ENCODE measurements around the gene TNFRSF13B.
"Not testable (repeated sequence)": the region's sequence is repeated elsewhere in the genome, so short reads cannot be mapped to it uniquely, and the experiment has no call there.

The TNFRSF13B gene

GRCh38 chr17:16961022-16961421 lies 10.9 kb downstream of the TNFRSF13B start:
- Histone ChIP-seq H3K27me3 (ENCODE audit: control insufficient read depth in 1 of 2, insufficient read depth in 1 of 2, low read length in 2 of 2) (peaks cover 9 to 44% of the 10 kb centered on the region in 2 experiments), H3K9me3 (ENCODE audit: control insufficient read depth, low read length) (peaks cover 21% of the 10 kb centered on the region)
- H3K4me3 ChIP-seq (ENCODE audit: insufficient read depth in 1 of 2, low read depth in 1 of 2, low read length in 2 of 2); H2AFZ ChIP-seq (ENCODE audit: low read depth, low read length); H3K14ac ChIP-seq (ENCODE audit: low read length in 2 of 2); H2AK5ac ChIP-seq (ENCODE audit: low read length, severe bottlenecking); H3K23ac ChIP-seq (ENCODE audit: low read length in 2 of 2); H2BK5ac ChIP-seq (ENCODE audit: low read depth, low read length, poor library complexity, severe bottlenecking); H4K8ac ChIP-seq (ENCODE audit: low read length); H3K4me2 ChIP-seq (ENCODE audit: low read length, poor library complexity, severe bottlenecking); H2BK120ac ChIP-seq (ENCODE audit: low read depth, low read length); H2BK12ac ChIP-seq (ENCODE audit: low read length in 2 of 2); H3K4me1 ChIP-seq (ENCODE audit: control insufficient read depth, insufficient read depth, low read depth, low read length); H3K79me1 ChIP-seq (replicated peaks; ENCODE audit: low read length, poor library complexity, severe bottlenecking); H4K91ac ChIP-seq (ENCODE audit: low read length); H3K9ac ChIP-seq (ENCODE audit: low read length); H3K27ac ChIP-seq (ENCODE audit: low read length, poor library complexity, severe bottlenecking); H3K36me3 ChIP-seq (ENCODE audit: control insufficient read depth in 1 of 2, insufficient read depth in 2 of 2, low read depth in 1 of 2, low read length in 2 of 2); H3K4ac ChIP-seq (ENCODE audit: low read depth in 1 of 2, low read length in 2 of 2); DNase-seq; H2BK15ac ChIP-seq (ENCODE audit: low read depth, poor library complexity, severe bottlenecking); H3K18ac ChIP-seq (ENCODE audit: low read depth in 1 of 2, low read length in 2 of 2): not testable (repeated sequence)
- WGBS, result no CpG with 5 or more reads among the region's 2 CpGs

- H2BK12ac ChIP-seq (ENCODE audit: low read length in 2 of 2); H3K4me1 ChIP-seq (ENCODE audit: control insufficient read depth, insufficient read depth, low read depth, low read length); H2AK5ac ChIP-seq (ENCODE audit: low read length, severe bottlenecking); H2BK120ac ChIP-seq (ENCODE audit: low read depth, low read length); H3K27ac ChIP-seq (ENCODE audit: low read length, poor library complexity, severe bottlenecking); DNase-seq; H2BK15ac ChIP-seq (ENCODE audit: low read depth, poor library complexity, severe bottlenecking); H3K79me1 ChIP-seq (replicated peaks; ENCODE audit: low read length, poor library complexity, severe bottlenecking); H3K23ac ChIP-seq (ENCODE audit: low read length in 2 of 2); H2BK5ac ChIP-seq (ENCODE audit: low read depth, low read length, poor library complexity, severe bottlenecking); H4K91ac ChIP-seq (ENCODE audit: low read length); H3K14ac ChIP-seq (ENCODE audit: low read length in 2 of 2); H2AFZ ChIP-seq (ENCODE audit: low read depth, low read length); H3K9ac ChIP-seq (ENCODE audit: low read length); H3K4me2 ChIP-seq (ENCODE audit: low read length, poor library complexity, severe bottlenecking); H3K18ac ChIP-seq (ENCODE audit: low read depth in 1 of 2, low read length in 2 of 2); H3K4me3 ChIP-seq (ENCODE audit: insufficient read depth in 1 of 2, low read depth in 1 of 2, low read length in 2 of 2); H4K8ac ChIP-seq (ENCODE audit: low read length); H3K36me3 ChIP-seq (ENCODE audit: control insufficient read depth in 1 of 2, insufficient read depth in 2 of 2, low read depth in 1 of 2, low read length in 2 of 2); H3K4ac ChIP-seq (ENCODE audit: low read depth in 1 of 2, low read length in 2 of 2): not testable (repeated sequence)
- Histone ChIP-seq H3K27me3 (ENCODE audit: control insufficient read depth in 1 of 2, insufficient read depth in 1 of 2, low read length in 2 of 2) (peaks cover 21 to 40% of the 10 kb centered on the region in 2 experiments), H3K9me3 (ENCODE audit: control insufficient read depth, low read length) (peaks cover 34% of the 10 kb centered on the region)
- WGBS, result 84% methylated on average over 6 of the region's 6 CpGs
These were observed 16.9 kb downstream of the TNFRSF13B start for GRCh38 chr17:16955011-16955410.

GRCh38 chr17:16954521-16954920 lies 17.4 kb downstream of the TNFRSF13B start:
- no peaks in the 10 kb centered on the region for H3K4me1 ChIP-seq (ENCODE audit: control insufficient read depth, insufficient read depth, low read depth, low read length)
- WGBS, result 57% methylated on average over 3 of the region's 3 CpGs
- no peak for DNase-seq
- no peak overlapping the region for H3K9ac ChIP-seq (ENCODE audit: low read length)
- no peak overlapping the region for H2BK15ac ChIP-seq (ENCODE audit: low read depth, poor library complexity, severe bottlenecking)
- no peak overlapping the region for H3K18ac ChIP-seq (ENCODE audit: low read depth in 1 of 2, low read length in 2 of 2)
- H3K14ac ChIP-seq (ENCODE audit: low read length in 2 of 2), result no peak overlapping the region
- no peak overlapping the region for H2BK12ac ChIP-seq (ENCODE audit: low read length in 2 of 2)
- H3K9me3 ChIP-seq (ENCODE audit: control insufficient read depth, low read length), result peaks cover 33% of the 10 kb centered on the region
- no peak overlapping the region for H2BK120ac ChIP-seq (ENCODE audit: low read depth, low read length)
- H3K27ac ChIP-seq (ENCODE audit: low read length, poor library complexity, severe bottlenecking), result no peak overlapping the region
- no peak overlapping the region for H4K91ac ChIP-seq (ENCODE audit: low read length)
- no peak overlapping the region for H3K4me3 ChIP-seq (ENCODE audit: insufficient read depth in 1 of 2, low read depth in 1 of 2, low read length in 2 of 2)
- no peak overlapping the region for H4K8ac ChIP-seq (ENCODE audit: low read length)
- no peak overlapping the region for H3K4me2 ChIP-seq (ENCODE audit: low read length, poor library complexity, severe bottlenecking)
- H3K79me1 ChIP-seq (replicated peaks; ENCODE audit: low read length, poor library complexity, severe bottlenecking), result no peaks in the 10 kb centered on the region
- peaks cover 21 to 40% of the 10 kb centered on the region in 2 experiments for H3K27me3 ChIP-seq (ENCODE audit: control insufficient read depth in 1 of 2, insufficient read depth in 1 of 2, low read length in 2 of 2)
- H3K4ac ChIP-seq (ENCODE audit: low read depth in 1 of 2, low read length in 2 of 2), result no peak overlapping the region
- no peak overlapping the region for H2AK5ac ChIP-seq (ENCODE audit: low read length, severe bottlenecking)
- no peaks in the 10 kb centered on the region for H3K36me3 ChIP-seq (ENCODE audit: control insufficient read depth in 1 of 2, insufficient read depth in 2 of 2, low read depth in 1 of 2, low read length in 2 of 2)
- no peak overlapping the region for H3K23ac ChIP-seq (ENCODE audit: low read length in 2 of 2)
- H2AFZ ChIP-seq (ENCODE audit: low read depth, low read length), result no peak overlapping the region
- no peak overlapping the region for H2BK5ac ChIP-seq (ENCODE audit: low read depth, low read length, poor library complexity, severe bottlenecking)

- H2BK12ac ChIP-seq (ENCODE audit: low read length in 2 of 2), result no peak overlapping the region
- H2AFZ ChIP-seq (ENCODE audit: low read depth, low read length), result no peak overlapping the region
- H3K4me3 ChIP-seq (ENCODE audit: insufficient read depth in 1 of 2, low read depth in 1 of 2, low read length in 2 of 2), result no peak overlapping the region
- H4K8ac ChIP-seq (ENCODE audit: low read length), result no peak overlapping the region
- no peak overlapping the region for H3K18ac ChIP-seq (ENCODE audit: low read depth in 1 of 2, low read length in 2 of 2)
- H2BK5ac ChIP-seq (ENCODE audit: low read depth, low read length, poor library complexity, severe bottlenecking), result no peak overlapping the region
- no peak overlapping the region for H3K4me2 ChIP-seq (ENCODE audit: low read length, poor library complexity, severe bottlenecking)
- H3K14ac ChIP-seq (ENCODE audit: low read length in 2 of 2), result no peak overlapping the region
- no peaks in the 10 kb centered on the region for H3K36me3 ChIP-seq (ENCODE audit: control insufficient read depth in 1 of 2, insufficient read depth in 2 of 2, low read depth in 1 of 2, low read length in 2 of 2)
- no peak overlapping the region for H3K23ac ChIP-seq (ENCODE audit: low read length in 2 of 2)
- H3K4ac ChIP-seq (ENCODE audit: low read depth in 1 of 2, low read length in 2 of 2), result no peak overlapping the region
- H2BK120ac ChIP-seq (ENCODE audit: low read depth, low read length), result no peak overlapping the region
- H3K27me3 ChIP-seq (ENCODE audit: control insufficient read depth in 1 of 2, insufficient read depth in 1 of 2, low read length in 2 of 2), result peaks cover 21 to 40% of the 10 kb centered on the region in 2 experiments
- H4K91ac ChIP-seq (ENCODE audit: low read length), result no peak overlapping the region
- DNase-seq, result no peak
- no peak overlapping the region for H3K27ac ChIP-seq (ENCODE audit: low read length, poor library complexity, severe bottlenecking)
- no peak overlapping the region for H2BK15ac ChIP-seq (ENCODE audit: low read depth, poor library complexity, severe bottlenecking)
- no peaks in the 10 kb centered on the region for H3K79me1 ChIP-seq (replicated peaks; ENCODE audit: low read length, poor library complexity, severe bottlenecking)
- WGBS, result 91% methylated on average over 9 of the region's 9 CpGs
- no peaks in the 10 kb centered on the region for H3K4me1 ChIP-seq (ENCODE audit: control insufficient read depth, insufficient read depth, low read depth, low read length)
- H3K9ac ChIP-seq (ENCODE audit: low read length), result no peak overlapping the region
- H3K9me3 ChIP-seq (ENCODE audit: control insufficient read depth, low read length), result peaks cover 39% of the 10 kb centered on the region
- no peak overlapping the region for H2AK5ac ChIP-seq (ENCODE audit: low read length, severe bottlenecking)
These were observed 18.1 kb downstream of the TNFRSF13B start for GRCh38 chr17:16953841-16954240.

Measured in mesenchymal stem cell (in vitro differentiated cells and primary cell).